Karpas-422 (cell line): ENCODE data around the gene OMA1. TPM values are rescaled to one million over a fixed set of nuclear protein-coding genes. Genes with fewer than 3 reads are reported as not detected.

Experiments
- DNase-seq: peaks from one replicate; pipeline ENCODE4 v3.0.0-alpha.2; 2015
- H2AFZ ChIP-seq: fragments of 200-600 bp; sonication (generic); 2 replicates; pipeline ENCODE4 v1.6.1; 2014; ENCODE audit warnings: antibody characterized with exemption, low read length, mixed read lengths
- H3K27ac ChIP-seq: fragments of 200-600 bp; sonication (generic); 2 replicates; pipeline ENCODE4 v1.5.1; 2014; ENCODE audit warnings: mild to moderate bottlenecking, low read length, moderate library complexity
- H3K27me3 ChIP-seq: fragments of 200-600 bp; sonication (generic); 2 replicates; pipeline ENCODE4 v1.6.1; 2014; ENCODE audit warnings: low read length, mixed read lengths
- H3K36me3 ChIP-seq: fragments of 200-600 bp; sonication (generic); 2 replicates; pipeline ENCODE4 v1.6.1; 2014; ENCODE audit warnings: low read length, mixed read lengths; ENCODE audit not compliant: insufficient read depth
- H3K4me1 ChIP-seq: fragments of 200-600 bp; sonication (generic); 2 replicates; pipeline ENCODE4 v1.6.1; 2014; ENCODE audit warnings: mild to moderate bottlenecking, low read length, mixed read lengths
- H3K4me2 ChIP-seq: fragments of 200-600 bp; sonication (generic); 2 replicates; pipeline ENCODE4 v1.6.1; 2014; ENCODE audit warnings: low read length, low read depth, mild to moderate bottlenecking; ENCODE audit not compliant: poor library complexity, severe bottlenecking
- H3K4me3 ChIP-seq: fragments of 200-600 bp; sonication (generic); 2 replicates; pipeline ENCODE4 v1.5.1; 2014; ENCODE audit warnings: mild to moderate bottlenecking, antibody characterized with exemption, low read length, mixed read lengths
- H3K79me2 ChIP-seq: fragments of 200-600 bp; sonication (generic); 2 replicates; pipeline ENCODE4 v1.6.1; 2014; ENCODE audit warnings: mild to moderate bottlenecking, low read length, mixed read lengths
- H3K9ac ChIP-seq: fragments of 200-600 bp; sonication (generic); 2 replicates; pipeline ENCODE4 v1.6.0; 2014; ENCODE audit warnings: low read length
- H3K9me2 ChIP-seq: fragments of 200-600 bp; sonication (generic), shearing (Covaris generic); replicated peaks from 2 replicates; pipeline ENCODE4 v1.6.0; 2014; ENCODE audit warnings: mild to moderate bottlenecking, low read length, moderate library complexity; ENCODE audit not compliant: insufficient read depth
- H3K9me3 ChIP-seq: fragments of 300-700, 200-600 bp; sonication (generic); 2 replicates; pipeline ENCODE4 v1.6.1; 2014; ENCODE audit warnings: low read length, mixed read lengths
- H4K20me1 ChIP-seq: fragments of 200-600 bp; sonication (generic); 2 replicates; pipeline ENCODE4 v1.6.1; 2014; ENCODE audit warnings: mild to moderate bottlenecking, antibody characterized with exemption, low read length, low read depth; ENCODE audit not compliant: insufficient read depth
- total RNA-seq: library from RNA; depleted of rRNA; stranded (reverse); fragments of >200 nt; shearing (Covaris generic); gene quantifications from 2 replicates; pipeline ENCODE4 v1.2.3, GENCODE V29; 2014; ENCODE audit warnings: low replicate concordance

The OMA1 gene
- total RNA-seq, 1 experiment from 2014 or later, result 116 TPM

GRCh38 chr1:58437623-58438022 is 108.9 kb downstream of the OMA1 start:
- no peak overlapping the region for H3K9ac ChIP-seq
- H3K9me2 ChIP-seq, result no peaks in the 10 kb centered on the region
- no peak for DNase-seq
- H3K9me3 ChIP-seq, result no peaks in the 10 kb centered on the region
- no peaks in the 10 kb centered on the region for H3K79me2 ChIP-seq
- H3K36me3 ChIP-seq, result no peaks in the 10 kb centered on the region
- no peaks in the 10 kb centered on the region for H3K4me1 ChIP-seq
- H2AFZ ChIP-seq, result no peak overlapping the region
- no peak overlapping the region for H3K27ac ChIP-seq
- H3K4me3 ChIP-seq, result no peak overlapping the region
- H3K4me2 ChIP-seq, result no peak overlapping the region
- no peaks in the 10 kb centered on the region for H3K27me3 ChIP-seq
- H4K20me1 ChIP-seq, result no peaks in the 10 kb centered on the region

GRCh38 chr1:58436615-58437297 is 109.8 kb downstream of the OMA1 start:
- no peaks in the 10 kb centered on the region for H3K36me3 ChIP-seq
- H3K4me1 ChIP-seq, result no peaks in the 10 kb centered on the region
- H3K9ac ChIP-seq, result no peak overlapping the region
- DNase-seq, result no peak
- no peak overlapping the region for H3K27ac ChIP-seq
- H2AFZ ChIP-seq, result no peak overlapping the region
- H3K4me3 ChIP-seq, result no peak overlapping the region
- H3K4me2 ChIP-seq, result no peak overlapping the region
- H3K9me3 ChIP-seq, result no peaks in the 10 kb centered on the region
- no peaks in the 10 kb centered on the region for H4K20me1 ChIP-seq
- no peaks in the 10 kb centered on the region for H3K79me2 ChIP-seq
- no peaks in the 10 kb centered on the region for H3K27me3 ChIP-seq
- no peaks in the 10 kb centered on the region for H3K9me2 ChIP-seq

GRCh38 chr1:58435376-58435775 is 111.2 kb downstream of the OMA1 start:
- DNase-seq, result no peak
- H3K4me2 ChIP-seq, result no peak overlapping the region
- no peaks in the 10 kb centered on the region for H3K4me1 ChIP-seq
- no peaks in the 10 kb centered on the region for H3K36me3 ChIP-seq
- no peaks in the 10 kb centered on the region for H3K9me2 ChIP-seq
- no peak overlapping the region for H3K9ac ChIP-seq
- no peak overlapping the region for H3K4me3 ChIP-seq
- no peak overlapping the region for H3K27ac ChIP-seq
- H3K27me3 ChIP-seq, result no peaks in the 10 kb centered on the region
- H4K20me1 ChIP-seq, result no peaks in the 10 kb centered on the region
- no peak overlapping the region for H2AFZ ChIP-seq
- no peaks in the 10 kb centered on the region for H3K9me3 ChIP-seq
- H3K79me2 ChIP-seq, result no peaks in the 10 kb centered on the region

GRCh38 chr1:58434607-58435006 is 111.9 kb downstream of the OMA1 start:
- Histone ChIP-seq H2AFZ (no peak overlapping the region), H3K27ac (no peak overlapping the region), H3K9me2 (no peaks in the 10 kb centered on the region), H3K9ac (no peak overlapping the region), H3K4me1 (no peaks in the 10 kb centered on the region), H3K36me3 (no peaks in the 10 kb centered on the region), H4K20me1 (no peaks in the 10 kb centered on the region), H3K79me2 (no peaks in the 10 kb centered on the region), H3K27me3 (no peaks in the 10 kb centered on the region), H3K4me3 (no peak overlapping the region), H3K4me2 (no peak overlapping the region), H3K9me3 (no peaks in the 10 kb centered on the region)
- no peak for DNase-seq

GRCh38 chr1:58434181-58434580 is 112.3 kb downstream of the OMA1 start:
- H3K4me2 ChIP-seq, result no peak overlapping the region
- H3K4me1 ChIP-seq, result no peaks in the 10 kb centered on the region
- H3K36me3 ChIP-seq, result no peaks in the 10 kb centered on the region
- no peaks in the 10 kb centered on the region for H4K20me1 ChIP-seq
- no peaks in the 10 kb centered on the region for H3K9me2 ChIP-seq
- H3K9me3 ChIP-seq, result no peaks in the 10 kb centered on the region
- H3K4me3 ChIP-seq, result no peak overlapping the region
- H2AFZ ChIP-seq, result no peak overlapping the region
- no peaks in the 10 kb centered on the region for H3K27me3 ChIP-seq
- no peaks in the 10 kb centered on the region for H3K79me2 ChIP-seq
- no peak for DNase-seq
- H3K9ac ChIP-seq, result no peak overlapping the region
- H3K27ac ChIP-seq, result no peak overlapping the region

- Histone ChIP-seq H3K4me2 (no peak overlapping the region), H3K9ac (no peak overlapping the region), H3K4me1 (no peaks in the 10 kb centered on the region), H3K4me3 (no peak overlapping the region), H3K79me2 (no peaks in the 10 kb centered on the region), H3K9me2 (no peaks in the 10 kb centered on the region), H3K27me3 (no peaks in the 10 kb centered on the region), H3K27ac (no peak overlapping the region), H2AFZ (no peak overlapping the region), H3K9me3 (no peaks in the 10 kb centered on the region), H3K36me3 (no peaks in the 10 kb centered on the region), H4K20me1 (no peaks in the 10 kb centered on the region)
- DNase-seq, result no peak
These were observed 113.5 kb downstream of the OMA1 start for GRCh38 chr1:58432851-58433668.

- H3K9me3 ChIP-seq, result no peaks in the 10 kb centered on the region
- H3K4me1 ChIP-seq, result no peaks in the 10 kb centered on the region
- H3K4me2 ChIP-seq, result no peak overlapping the region
- no peaks in the 10 kb centered on the region for H3K27me3 ChIP-seq
- H3K4me3 ChIP-seq, result no peak overlapping the region
- H4K20me1 ChIP-seq, result no peaks in the 10 kb centered on the region
- H3K9me2 ChIP-seq, result no peaks in the 10 kb centered on the region
- H3K79me2 ChIP-seq, result no peaks in the 10 kb centered on the region
- H3K36me3 ChIP-seq, result no peaks in the 10 kb centered on the region
- H3K9ac ChIP-seq, result no peak overlapping the region
- DNase-seq, result no peak
- H2AFZ ChIP-seq, result no peak overlapping the region
- H3K27ac ChIP-seq, result no peak overlapping the region
These were observed 114.5 kb downstream of the OMA1 start for GRCh38 chr1:58431901-58432620.
